HG03060 (cell line): ENCODE results near the gene NMRAL1.

Source experiments
- ATAC-seq: cut with Tn5 transposase; IDR thresholded peaks from one replicate; pipeline ENCODE4 v1.9.1; 2021; ENCODE audit warnings: low read depth, moderate number of reproducible peaks; ENCODE audit not compliant: unreplicated experiment

NMRAL1 gene

DNA sequence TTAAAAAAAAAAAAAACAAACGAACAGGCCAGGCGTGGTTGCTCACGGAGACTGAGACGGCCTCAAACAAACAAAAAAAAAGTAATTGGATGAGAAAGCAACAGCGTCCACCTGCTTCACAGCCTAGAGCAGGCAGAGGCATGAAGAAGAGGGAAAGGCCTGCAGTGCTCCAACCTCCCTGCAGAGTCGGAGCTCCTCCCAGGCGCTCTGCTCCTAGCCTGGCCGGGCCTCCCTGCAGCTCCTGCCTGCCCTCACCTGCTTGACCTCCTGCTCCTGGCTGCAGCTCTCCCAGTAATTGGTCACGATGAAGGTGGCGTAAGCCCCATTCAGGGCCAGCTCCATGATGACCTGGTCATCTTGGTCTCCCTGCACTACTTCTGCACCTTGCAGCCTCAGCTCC lies 5.5 kb downstream of the NMRAL1 start:
- ATAC-seq: no peak

DNA sequence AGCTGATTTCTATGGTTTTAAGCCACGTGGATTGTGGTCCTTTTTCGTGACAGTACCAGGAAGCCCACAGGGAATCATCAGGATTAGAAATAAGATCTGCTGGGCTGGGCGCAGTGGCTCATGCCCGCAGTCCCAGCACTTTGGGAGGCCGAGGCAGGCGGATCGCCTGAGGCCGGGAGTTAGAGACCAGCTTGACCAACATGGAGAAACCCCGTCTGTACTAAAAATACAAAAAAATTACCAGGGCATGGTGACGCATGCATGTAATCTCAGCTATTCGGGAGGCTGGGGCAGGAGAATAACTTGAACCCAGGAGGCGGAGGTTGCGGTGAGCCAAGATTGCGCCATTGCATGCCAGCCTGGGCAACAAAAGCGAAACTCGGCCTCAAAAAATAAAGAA lies 6.5 kb downstream of the NMRAL1 start:
- ATAC-seq: no peak

DNA sequence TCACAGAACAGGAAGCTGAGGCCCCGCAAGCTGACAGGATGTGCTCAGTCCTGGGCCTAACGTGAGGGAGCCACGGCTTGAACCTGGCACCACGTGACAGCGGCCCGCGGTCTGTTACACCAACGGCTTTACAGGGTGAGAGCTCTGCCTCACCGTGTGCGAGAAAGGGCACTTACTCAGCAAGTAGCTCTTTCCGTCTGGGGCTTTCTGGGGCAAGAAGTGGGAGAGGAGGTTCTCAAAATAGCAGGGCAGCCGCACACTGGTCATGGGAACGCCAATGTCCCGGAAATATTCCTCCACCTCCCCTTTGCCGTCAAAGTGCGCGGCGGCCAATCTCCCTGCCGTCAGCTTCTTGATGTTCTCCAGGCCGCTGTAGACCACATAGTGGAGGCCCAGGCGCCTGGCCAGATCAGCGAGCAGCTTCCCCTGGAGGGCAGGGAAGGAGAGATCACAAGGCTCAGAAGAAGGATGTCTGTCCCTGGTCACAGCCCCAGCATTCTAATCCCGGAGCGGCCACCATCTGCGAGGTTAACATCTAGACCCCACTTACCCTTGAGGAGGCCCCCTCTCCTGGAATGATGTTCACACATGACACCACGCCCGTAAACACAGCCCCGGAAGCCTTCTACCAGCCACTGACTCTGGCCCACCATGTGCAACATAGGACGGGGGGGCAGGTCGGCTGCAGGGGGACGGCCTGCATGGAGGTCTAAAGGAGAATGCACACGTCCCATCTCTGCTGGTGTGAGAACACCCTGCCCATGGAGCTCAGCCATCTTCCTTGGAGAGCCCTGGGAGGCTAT lies 8.2 kb downstream of the NMRAL1 start:
- ATAC-seq: no peak

DNA sequence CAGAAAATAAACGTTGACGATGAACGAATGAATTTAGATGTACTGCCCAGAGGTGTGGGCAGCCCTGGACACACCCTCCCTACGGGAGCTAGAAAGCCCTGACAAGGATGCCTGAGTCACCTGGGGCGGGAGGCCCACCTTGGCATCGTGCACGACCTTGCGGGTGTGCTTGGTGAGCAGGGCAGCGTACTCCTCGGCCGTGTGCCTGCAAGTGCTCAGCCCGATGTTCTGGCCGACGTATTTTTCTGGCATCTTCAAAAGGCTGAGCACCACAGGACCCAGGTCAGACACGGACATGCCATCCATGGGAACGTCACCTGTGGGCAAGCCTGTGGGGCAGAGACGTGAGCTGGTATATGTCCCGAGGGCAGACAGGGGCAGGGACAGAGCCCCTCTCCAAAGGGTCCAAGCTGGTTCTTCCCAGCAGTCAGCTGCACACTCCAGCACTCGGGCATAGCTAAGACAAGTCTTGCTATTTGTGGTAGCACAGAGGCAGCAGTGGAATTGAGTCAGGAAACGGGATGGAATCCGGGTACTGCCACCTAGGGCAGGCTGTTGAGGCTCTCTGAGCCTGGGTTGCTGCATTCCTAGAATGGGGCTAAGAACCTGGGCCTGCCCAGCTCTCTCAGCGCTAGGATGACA lies 10.8 kb downstream of the NMRAL1 start:
- no peak for ATAC-seq

DNA sequence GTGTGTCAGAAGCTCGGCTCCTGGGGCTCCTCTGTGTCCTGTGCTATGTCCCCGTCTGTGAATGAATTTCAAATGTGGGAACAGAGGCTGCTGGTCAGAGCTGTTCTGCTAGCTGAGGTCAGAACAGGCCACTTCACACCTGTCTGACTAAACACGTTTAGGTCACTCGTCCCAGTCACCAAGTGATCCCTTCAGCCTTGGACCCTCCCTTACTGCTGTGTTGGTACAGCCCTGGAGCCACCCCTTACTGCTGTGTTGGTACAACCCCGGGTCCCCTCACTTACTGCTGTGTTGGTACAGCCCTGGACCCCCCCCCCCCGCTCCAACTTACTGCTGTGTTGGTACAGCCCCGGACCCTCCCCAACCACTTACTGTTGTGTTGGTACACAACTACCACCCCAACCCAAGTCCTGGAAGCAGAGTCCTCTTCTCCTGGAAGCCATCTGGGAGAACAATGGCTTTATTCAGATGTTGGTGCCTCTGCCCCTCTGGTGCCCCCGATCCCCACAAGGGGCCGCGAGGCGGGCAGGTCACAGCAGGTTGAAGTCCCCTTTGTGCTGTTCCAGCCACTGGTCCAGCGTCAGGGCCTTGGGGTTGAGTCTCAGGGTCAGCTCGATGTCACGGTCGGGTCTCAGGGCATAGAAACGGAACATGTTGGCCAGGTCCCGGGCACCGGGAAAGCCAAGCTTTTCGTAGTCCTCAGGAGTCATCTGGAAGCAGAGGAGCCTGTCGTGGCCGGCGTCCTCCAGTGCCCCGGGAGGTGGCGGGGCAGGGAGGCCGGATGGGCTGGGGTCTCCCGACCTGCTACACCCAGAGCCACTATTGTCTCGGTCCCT lies 13.0 kb downstream of the NMRAL1 start:
- ATAC-seq: no peak

DNA sequence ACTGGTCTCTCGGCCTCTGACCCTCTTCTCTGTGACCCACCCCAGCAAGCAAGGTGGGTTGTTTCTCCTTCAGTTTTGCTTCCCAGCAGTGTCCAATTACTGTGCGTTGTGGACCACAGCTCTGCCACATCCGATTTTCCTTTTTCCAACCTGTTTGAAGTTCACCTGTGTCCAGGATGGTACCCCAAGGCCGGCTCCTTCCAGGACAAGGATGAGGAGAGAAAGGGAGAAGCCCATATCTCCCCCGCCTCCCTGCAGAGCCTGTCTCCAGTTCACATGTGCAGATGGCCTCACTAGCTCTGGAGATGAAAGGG lies 13.5 kb downstream of the NMRAL1 start:
- no peak for ATAC-seq

DNA sequence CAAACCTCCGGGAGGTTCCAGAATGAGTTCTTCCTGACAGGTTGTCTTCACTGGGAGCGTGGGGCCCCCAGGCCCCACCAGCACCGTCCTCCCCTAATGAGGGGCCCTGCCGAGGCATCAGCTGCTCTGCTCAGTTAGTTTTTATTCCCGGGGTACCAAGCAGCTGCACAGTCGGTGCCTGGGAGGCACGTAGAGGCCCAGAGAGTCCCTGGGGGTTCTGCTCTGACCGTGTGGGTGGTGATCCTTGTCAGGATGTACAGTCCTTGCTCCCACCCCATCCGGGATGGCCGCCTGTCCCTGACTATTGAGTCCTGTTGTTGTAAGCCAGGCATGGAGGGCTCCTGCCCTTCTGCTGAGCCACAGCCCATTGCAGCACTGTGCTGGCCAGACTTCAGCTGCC lies 18.5 kb downstream of the NMRAL1 start:
- no peak for ATAC-seq

DNA sequence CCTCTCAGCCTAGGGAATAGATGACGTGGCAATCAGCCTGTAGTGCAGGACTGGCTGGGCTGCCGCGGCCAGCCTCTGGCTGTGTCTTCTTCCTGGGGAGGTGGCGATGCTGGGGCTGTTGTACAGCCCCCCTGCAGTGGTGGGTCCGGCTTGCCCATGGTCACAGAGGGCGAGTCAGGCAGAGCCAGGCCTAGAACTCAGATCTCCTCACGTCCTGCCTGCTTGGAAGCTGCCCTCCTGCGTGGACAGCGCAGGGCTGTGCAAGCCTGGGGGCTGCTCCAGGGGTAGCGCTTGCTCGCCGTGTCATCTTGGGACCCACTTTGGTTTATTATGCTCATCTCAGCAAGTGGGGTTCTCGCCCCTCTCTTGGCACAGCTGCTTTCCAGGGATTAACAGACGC lies 19.3 kb downstream of the NMRAL1 start:
- ATAC-seq: no peak

DNA sequence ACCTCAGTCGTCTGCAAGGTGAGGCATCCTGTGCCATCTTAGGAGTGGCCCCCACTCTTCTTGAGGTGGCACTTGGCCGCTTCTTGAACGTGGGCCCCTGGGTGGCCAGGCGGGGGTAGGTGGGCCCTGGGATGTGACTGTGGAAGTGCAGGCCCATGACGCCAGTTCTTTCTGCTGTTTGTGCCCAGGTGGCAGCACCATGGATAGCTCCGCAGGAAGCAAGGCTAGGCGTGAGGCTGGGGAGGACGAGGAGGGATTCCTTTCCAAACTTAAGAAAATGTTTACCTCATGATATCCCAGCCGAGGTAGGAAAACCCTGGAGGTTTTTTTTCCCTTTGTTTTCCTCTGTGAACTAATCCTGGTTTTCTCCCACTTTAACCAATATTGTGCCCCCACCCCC lies 19.8 kb downstream of the NMRAL1 start:
- ATAC-seq: no peak

DNA sequence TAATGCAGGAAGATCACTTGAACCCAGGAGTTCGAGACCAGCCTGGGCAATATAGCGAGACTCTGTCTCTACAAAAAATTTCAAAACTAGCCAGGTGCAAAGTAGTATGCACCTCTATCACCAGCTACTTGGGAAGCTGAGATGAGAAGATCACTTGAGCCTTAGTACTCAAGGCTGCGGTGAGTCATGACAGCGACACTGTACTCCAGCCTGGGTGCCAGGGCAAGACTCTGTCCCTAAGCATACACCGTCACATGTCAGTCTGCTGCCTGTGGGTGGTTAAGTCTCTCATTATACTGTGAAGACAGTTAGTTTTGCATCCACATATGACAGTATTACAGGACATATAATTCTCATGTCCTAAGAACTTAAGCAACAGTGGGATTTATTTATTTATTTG lies 21.8 kb downstream of the NMRAL1 start:
- ATAC-seq: no peak

DNA sequence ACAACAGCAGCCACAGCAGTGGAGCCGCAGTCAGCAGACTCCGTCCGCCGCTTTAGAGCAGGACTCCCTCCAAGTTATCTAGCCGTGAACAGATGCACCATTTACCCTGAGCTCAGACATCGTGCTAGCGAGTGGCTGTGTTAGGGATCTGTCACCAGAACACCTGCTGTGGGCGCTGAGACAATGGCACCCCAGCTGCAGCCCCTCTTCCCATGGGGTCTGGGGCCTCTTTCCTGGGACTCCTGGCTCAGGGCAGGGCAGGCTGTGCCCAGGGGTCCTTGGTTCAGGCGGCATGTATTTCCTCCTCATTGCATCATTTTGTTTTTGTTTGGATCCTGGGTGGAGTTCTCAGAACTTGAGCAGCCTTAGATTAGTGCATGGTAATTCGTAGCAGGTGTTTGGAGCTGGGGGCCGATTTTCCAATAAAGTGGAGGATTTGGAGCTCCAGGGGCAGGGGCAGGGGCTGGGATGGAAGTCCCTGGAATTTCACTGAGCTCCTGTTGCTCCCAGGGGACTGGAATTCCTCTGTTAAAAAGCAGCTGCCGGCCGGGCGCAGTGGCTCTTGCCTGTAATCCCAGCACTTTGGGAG lies 23.4 kb downstream of the NMRAL1 start:
- no peak for ATAC-seq

DNA sequence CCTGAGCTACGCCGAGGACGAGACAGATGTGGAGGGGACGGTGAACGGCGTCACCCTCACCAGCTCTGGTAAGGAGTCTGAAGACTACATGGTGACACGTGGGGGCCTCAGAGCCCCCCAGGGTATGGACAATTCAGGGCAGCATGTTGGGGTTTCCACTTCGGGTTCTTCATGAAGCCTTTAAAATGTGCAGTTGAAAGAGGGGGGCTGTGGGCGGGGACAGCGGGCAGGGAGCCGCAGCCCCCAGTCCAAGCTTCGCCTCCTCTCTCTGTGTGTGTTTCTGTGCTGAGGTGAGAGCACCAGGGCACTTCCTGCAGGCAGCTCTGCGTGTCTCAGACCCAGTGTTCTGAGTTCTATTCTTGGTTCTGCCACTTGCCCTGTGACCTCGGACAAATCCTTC lies 24.0 kb downstream of the NMRAL1 start:
- ATAC-seq: no peak

DNA sequence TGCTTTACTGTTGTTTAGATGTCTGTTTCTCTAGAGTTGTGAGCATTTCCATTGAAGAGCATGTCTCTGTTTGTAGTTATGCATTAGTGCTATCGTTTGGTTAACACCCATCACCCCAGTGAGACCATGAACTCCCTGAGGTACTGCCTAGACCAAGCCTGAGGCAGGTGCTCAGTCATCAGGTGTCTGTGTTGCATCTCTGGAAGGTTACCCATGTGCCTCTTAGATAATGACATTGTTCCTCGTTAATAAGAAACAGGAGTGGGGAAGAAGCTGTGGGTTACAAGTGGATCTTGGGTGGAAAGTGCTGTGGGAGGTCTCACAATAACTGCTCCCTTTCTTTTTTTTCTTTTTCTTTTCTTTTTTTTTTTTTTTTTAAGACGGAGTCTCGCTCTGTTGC lies 30.4 kb downstream of the NMRAL1 start:
- no peak for ATAC-seq

DNA sequence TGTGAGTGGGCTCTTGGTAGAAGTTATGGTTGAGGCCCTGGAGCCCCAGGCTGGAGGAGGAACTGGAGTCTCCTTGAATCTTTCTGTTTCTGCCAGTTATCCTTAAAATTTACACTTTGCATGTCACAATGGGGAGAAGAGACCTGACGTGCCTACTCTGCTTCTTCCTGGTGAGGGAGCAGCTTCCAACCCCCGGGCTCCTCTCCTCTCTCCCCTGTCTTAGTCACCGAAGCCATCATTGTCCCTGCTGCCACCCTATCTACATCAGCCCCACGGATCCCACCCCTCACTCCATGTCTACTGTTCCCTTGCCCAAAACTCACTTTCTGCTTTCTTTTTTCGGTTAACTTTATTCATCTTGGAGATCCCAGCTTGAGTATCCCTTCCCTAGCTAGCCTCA lies 31.2 kb downstream of the NMRAL1 start:
- ATAC-seq: no peak

DNA sequence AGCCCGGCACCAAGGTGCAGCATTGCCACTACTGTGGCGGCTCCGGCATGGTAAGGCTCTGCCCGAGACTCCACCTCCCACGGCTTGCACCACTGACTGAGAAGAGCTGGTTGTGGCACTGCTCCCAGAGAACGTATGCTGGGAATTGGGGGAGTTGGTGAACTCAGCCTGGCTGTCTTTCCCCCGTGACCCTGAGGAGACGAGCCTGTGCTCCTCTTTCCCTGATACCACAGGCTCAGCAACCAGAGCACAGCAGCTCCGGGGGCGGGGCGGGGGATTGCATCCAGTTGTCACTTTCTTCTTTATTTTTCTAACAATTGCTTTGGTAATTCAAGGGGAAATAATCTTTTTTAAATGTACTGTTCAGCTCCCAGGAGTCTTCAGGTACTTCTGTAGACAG lies 32.1 kb downstream of the NMRAL1 start:
- ATAC-seq: no peak

DNA sequence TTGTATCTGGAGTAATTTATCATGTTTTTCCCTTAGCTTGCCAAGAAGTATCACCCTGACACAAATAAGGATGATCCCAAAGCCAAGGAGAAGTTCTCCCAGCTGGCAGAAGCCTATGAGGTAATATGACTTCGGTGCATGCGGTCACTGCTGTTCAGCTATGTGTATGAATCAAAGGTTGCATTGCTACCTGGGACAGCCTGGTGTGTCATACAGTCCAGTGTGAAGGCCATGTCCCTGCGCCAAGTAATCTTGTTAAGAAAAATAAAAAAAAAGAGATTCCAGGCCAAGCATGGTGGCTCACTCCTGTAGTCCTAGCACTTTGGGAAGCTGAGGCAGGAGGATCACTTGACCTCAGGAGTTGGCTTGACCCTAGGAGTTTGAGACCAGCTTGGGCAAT lies 37.1 kb downstream of the NMRAL1 start:
- no peak for ATAC-seq

DNA sequence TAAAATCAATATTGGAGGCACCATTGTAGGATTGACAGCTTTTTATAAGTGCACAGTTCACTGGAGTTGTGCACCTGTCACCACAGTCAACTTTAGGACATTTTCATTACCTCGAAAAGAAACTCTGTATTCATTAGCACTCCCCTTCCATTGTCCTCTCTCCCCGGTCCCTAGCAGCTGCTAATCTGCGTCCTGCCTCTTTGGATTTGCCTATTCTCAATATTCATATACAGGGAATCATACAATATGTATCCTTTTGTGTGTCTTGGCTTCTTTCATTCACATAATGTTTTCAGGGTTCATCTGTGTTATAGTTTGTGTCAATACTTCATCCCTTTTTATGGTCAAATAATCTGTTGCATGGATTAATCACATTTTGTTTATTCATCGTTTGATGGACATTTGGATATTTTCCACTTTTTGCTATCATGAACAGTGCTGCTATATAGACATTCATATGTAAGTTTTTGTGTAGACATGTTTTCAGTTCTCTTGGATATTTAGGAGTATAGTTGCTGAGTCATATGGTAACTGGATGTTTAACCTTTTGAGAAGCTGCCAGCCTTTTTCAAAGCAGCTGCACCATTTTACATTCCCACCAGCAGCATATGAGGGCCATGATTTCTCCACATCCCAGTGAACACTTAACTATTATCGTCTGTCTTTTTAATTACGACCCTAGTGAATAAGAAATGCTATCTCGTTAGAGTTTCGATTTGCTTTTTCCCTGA lies 38.9 kb downstream of the NMRAL1 start:
- no peak for ATAC-seq

DNA sequence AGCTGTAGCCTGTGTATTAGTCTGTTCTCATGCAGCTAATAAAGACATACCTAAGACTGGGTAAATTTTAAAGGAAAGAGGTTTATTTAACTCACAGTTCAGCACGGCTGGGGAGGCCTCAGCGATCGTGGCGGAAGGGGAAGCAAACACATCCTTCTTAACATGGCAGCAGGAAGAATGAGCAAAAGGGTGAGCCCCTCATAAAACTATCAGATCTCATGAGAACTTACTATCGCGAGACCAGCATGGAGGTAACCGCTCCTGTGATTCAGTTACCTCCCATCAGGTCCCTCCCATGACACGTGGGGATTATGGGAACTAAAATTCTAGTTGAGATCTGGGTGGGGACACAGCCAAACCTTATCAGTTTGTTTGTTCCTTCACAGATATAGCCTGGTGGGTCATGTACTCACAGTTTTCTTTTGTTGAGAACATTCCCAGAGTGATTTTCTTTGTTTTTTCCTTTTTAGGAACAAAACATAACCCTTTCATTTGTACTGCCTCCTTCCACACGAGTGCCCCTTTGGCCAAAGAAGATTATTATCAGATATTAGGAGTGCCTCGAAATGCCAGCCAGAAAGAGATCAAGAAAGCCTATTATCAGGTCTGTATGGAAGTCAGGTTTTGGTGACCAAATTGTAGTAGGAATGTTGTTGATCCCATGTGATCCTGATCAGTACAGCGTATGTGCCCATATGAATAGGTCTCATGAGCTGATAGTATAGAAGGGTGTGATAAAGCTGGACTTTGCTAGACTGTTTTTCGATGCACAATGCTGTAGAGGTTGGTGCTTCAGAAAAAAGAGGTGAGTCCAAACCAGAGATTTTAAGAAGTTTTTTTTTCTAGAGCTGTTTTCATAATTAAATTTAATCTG lies 40.3 kb downstream of the NMRAL1 start:
- ATAC-seq: no peak

DNA sequence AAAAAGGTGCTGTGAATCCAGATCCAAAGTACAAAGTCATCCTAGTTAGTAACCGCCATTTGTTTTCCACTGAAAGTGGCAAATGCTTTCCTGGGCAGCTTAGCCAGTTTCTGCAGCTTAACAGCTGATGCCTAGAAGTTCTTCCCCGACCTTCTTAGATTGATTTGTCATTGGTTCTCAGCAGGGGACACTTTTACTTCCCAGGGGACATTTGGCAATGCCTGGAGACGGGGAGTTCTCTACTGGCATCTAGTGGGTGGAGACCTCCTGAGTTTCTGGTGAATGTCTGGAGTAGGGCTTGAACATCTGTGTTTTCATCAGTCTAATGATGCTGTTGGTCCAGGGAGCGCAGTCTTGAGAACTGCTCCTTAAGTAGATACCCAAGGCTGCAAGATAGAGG lies 41.2 kb downstream of the NMRAL1 start:
- no peak for ATAC-seq

DNA sequence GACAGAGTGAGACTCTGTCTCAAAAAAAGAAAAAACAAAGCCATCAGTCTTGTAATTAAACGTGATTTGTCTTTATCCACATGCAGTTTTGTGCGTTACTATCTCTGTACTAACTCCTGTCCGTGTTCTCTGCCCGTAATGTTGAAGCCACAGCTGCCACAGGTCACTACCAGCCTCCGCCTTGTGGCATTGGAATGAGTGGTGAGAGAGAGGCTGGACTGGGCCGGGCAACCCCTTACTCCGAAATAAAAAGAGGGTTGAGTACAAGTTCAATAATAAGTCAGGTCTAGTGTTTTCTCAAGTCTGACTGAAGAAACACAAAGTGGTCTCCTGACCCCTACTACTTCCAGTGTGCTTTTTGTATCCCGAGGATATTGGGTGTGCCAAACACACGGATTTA lies 43.4 kb downstream of the NMRAL1 start:
- no peak for ATAC-seq
